Measurements from ENCODE around the gene KSR2.

KSR2 gene

GRCh38 chr12:117972301-117972700, 3.5 kb upstream of the KSR2 start:
- ChIA-PET POLR2A (no interaction called here), CTCF (no interaction called here)
- H3K36me3 ChIP-seq (ENCODE audit: control insufficient read depth in 2 of 2, insufficient read depth in 1 of 2, low read length in 2 of 2) = no peaks in the 10 kb centered on the region
- 0 out of 2 replicates have a peak, but pooled peaks cover 2% of the 10 kb centered on the region for H3K4me1 ChIP-seq (ENCODE audit: control insufficient read depth, insufficient read depth, low read length)
- H3K27ac ChIP-seq (ENCODE audit: extremely low read depth, low read depth, low read length) = no peak overlapping the region
- no peaks in the 10 kb centered on the region for H3K9me3 ChIP-seq (ENCODE audit: control insufficient read depth, insufficient read depth, low read depth, low read length)
- no peak overlapping the region for H3K4me3 ChIP-seq (ENCODE audit: low read depth, low read length)
- TF ChIP-seq ZNF324 (tag by site-specific recombination; IDR thresholded peaks at IDR 0.05) = no peak

- POLR2A ChIA-PET = no interaction called here
- Histone ChIP-seq H3K4me1 (ENCODE audit: control insufficient read depth, insufficient read depth, low read length) (0 out of 2 replicates have a peak, but pooled peaks cover 2% of the 10 kb centered on the region), H3K4me3 (ENCODE audit: low read depth, low read length) (no peak overlapping the region), H3K27ac (ENCODE audit: extremely low read depth, low read depth, low read length) (no peak overlapping the region), H3K36me3 (ENCODE audit: control insufficient read depth in 2 of 2, insufficient read depth in 1 of 2, low read length in 2 of 2) (no peaks in the 10 kb centered on the region), H3K9me3 (ENCODE audit: control insufficient read depth, insufficient read depth, low read depth, low read length) (no peaks in the 10 kb centered on the region)
- CTCF ChIA-PET = no interaction called here
- TF ChIP-seq ZNF510 (tag by site-specific recombination; IDR thresholded peaks at IDR 0.05; ENCODE audit: insufficient replicate concordance) (peak; percentile 79), ZBTB8A (tag by site-specific recombination; IDR thresholded peaks at IDR 0.05) (no peak)
Measured at GRCh38 chr12:117970334-117970733, 1.5 kb upstream of the KSR2 start.

- CTCF ChIA-PET = no interaction called here
- Histone ChIP-seq H3K4me3 (ENCODE audit: low read depth, low read length) (peak overlapping the region; percentile 60), H3K4me1 (ENCODE audit: control insufficient read depth, insufficient read depth, low read length) (0 out of 2 replicates have a peak, but pooled peaks cover 2% of the 10 kb centered on the region), H3K9me3 (ENCODE audit: control insufficient read depth, insufficient read depth, low read depth, low read length) (no peaks in the 10 kb centered on the region), H3K27ac (ENCODE audit: extremely low read depth, low read depth, low read length) (peak overlapping the region; percentile 59; the same call in 1 of the 2 replicates), H3K36me3 (ENCODE audit: control insufficient read depth in 2 of 2, insufficient read depth in 1 of 2, low read length in 2 of 2) (no peaks in the 10 kb centered on the region)
- POLR2A ChIA-PET = interaction anchor here (0.8 kb wide), 1 partner anchor 48 kb away, joined by 3 read pairs; the partner anchor contains the start of gene RFC5
- TF ChIP-seq BCL11B (tag by site-specific recombination; IDR thresholded peaks at IDR 0.05; ENCODE audit: low read depth) (no peak), ZNF223 (tag by site-specific recombination; IDR thresholded peaks at IDR 0.05) (no peak), HIC1 (tag by site-specific recombination; IDR thresholded peaks at IDR 0.05) (no peak), ZXDB (tag by site-specific recombination; IDR thresholded peaks at IDR 0.05) (no peak), ZNF366 (tag by site-specific recombination; conservative IDR thresholded peaks at IDR 0.05) (peak; percentile 46; the same call in 1 of the 2 replicates), ZNF555 (tag by site-specific recombination; conservative IDR thresholded peaks at IDR 0.05) (no peak), SP3 (tag by site-specific recombination; IDR thresholded peaks at IDR 0.05) (peak; percentile 32; the same call in 1 of the 2 replicates), ZFHX2 (tag by site-specific recombination; conservative IDR thresholded peaks at IDR 0.05) (peak; percentile 52), ZNF707 (tag by site-specific recombination; IDR thresholded peaks at IDR 0.05) (no peak), OSR2 (tag by site-specific recombination; IDR thresholded peaks at IDR 0.05) (no peak), ZNF473 (tag by site-specific recombination; IDR thresholded peaks at IDR 0.05) (no peak), EGR2 (tag by site-specific recombination; IDR thresholded peaks at IDR 0.05; ENCODE audit: low read depth) (peak; percentile 78), ZNF837 (tag by site-specific recombination; IDR thresholded peaks at IDR 0.05) (no peak), ZNF785 (tag by site-specific recombination; IDR thresholded peaks at IDR 0.05) (no peak), GFI1B (tag by site-specific recombination; IDR thresholded peaks at IDR 0.05) (no peak), ZNF324 (tag by site-specific recombination; IDR thresholded peaks at IDR 0.05) (no peak), ZNF335 (tag by site-specific recombination; conservative IDR thresholded peaks at IDR 0.05) (peak; percentile 55), SP2 (tag by site-specific recombination; IDR thresholded peaks at IDR 0.05) (no peak), ZNF133 (tag by site-specific recombination; IDR thresholded peaks at IDR 0.05) (no peak), ZBTB44 (tag by site-specific recombination; IDR thresholded peaks at IDR 0.05) (no peak), ZNF768 (tag by site-specific recombination; IDR thresholded peaks at IDR 0.05) (no peak), ZNF792 (tag by site-specific recombination; IDR thresholded peaks at IDR 0.05) (no peak)
- TF ChIP-seq, protein P1, sequence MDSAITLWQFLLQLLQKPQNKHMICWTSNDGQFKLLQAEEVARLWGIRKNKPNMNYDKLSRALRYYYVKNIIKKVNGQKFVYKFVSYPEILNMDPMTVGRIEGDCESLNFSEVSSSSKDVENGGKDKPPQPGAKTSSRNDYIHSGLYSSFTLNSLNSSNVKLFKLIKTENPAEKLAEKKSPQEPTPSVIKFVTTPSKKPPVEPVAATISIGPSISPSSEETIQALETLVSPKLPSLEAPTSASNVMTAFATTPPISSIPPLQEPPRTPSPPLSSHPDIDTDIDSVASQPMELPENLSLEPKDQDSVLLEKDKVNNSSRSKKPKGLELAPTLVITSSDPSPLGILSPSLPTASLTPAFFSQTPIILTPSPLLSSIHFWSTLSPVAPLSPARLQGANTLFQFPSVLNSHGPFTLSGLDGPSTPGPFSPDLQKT (IDR thresholded peaks at IDR 0.05; ENCODE audit: borderline replicate concordance, low read depth, low read length) = no peak
- TF ChIP-seq, protein P2, sequence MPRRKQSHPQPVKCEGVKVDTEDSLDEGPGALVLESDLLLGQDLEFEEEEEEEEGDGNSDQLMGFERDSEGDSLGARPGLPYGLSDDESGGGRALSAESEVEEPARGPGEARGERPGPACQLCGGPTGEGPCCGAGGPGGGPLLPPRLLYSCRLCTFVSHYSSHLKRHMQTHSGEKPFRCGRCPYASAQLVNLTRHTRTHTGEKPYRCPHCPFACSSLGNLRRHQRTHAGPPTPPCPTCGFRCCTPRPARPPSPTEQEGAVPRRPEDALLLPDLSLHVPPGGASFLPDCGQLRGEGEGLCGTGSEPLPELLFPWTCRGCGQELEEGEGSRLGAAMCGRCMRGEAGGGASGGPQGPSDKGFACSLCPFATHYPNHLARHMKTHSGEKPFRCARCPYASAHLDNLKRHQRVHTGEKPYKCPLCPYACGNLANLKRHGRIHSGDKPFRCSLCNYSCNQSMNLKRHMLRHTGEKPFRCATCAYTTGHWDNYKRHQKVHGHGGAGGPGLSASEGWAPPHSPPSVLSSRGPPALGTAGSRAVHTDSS (tag by site-specific recombination; IDR thresholded peaks at IDR 0.05) = peak; percentile 75
Measured at GRCh38 chr12:117968151-117968789, 520 bp downstream of the KSR2 start.

Data from HEK293 (cell line).